GM19240 (cell line): Measurements from ENCODE around the gene CHAF1A.

Experiments used
- DNase-seq: peaks from one replicate; pipeline ENCODE4 v3.0.0; 2011; ENCODE audit warnings: low spot score; ENCODE audit not compliant: insufficient read length

CHAF1A gene

DNA sequence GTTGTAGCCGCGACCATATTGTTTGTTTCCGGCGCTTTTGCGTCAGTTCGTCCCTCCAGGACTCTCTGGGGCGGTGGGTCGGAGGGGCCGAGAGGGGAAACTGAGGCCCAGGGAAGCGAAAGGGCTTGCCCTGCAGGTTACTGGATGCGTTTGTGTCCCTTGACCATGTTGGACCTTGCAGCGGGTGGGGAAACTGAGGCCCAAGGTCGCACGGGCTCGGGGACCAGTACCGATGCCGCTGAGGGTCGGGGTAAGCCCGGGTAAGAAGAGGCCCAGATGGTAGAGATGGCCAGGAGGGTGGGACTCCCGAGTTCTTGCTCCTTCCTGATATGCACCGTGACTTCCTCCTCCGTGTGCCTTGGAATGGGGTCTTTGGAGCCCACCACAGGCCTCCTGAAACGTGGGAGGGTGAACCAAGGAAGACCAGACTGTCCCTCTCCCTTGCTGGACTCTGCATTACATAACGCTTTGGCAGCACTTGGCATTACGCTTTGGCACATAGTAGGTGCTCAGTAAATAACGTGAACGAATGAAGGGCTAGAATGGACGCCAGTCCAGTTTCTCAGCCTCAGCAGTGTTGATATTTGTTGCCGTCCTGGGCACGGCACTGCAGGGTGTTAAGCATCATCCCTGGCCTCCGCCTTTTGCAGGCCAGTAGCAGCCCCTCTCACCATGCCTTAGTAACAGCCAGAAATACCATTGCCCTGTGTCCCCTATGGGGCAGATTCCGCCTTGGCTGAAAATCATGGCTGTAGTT, 743 bp downstream of the CHAF1A start:
- no peak for DNase-seq

DNA sequence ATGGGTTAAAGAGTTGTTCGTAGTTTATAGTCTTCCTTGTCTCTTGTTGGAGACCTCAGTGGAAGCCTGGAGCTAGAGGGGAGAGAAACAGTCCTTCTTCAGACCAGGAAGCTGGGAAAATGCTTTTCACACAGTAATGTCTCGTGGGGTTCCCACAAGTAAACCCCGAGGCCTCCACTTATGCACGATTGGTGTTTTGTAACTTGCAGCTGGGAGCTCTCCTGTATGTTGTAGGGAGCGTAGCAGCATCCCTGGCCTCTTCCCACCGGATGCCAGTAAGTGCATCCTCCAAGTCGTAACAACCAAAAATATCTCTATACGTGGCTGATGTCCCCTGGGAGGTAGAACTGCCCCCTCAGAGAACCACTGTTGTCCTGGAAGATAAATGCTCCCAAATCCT, 3.5 kb downstream of the CHAF1A start:
- no peak for DNase-seq

GRCh38 chr19:4406626-4407025, 4.2 kb downstream of the CHAF1A start:
- no peak for DNase-seq

DNA sequence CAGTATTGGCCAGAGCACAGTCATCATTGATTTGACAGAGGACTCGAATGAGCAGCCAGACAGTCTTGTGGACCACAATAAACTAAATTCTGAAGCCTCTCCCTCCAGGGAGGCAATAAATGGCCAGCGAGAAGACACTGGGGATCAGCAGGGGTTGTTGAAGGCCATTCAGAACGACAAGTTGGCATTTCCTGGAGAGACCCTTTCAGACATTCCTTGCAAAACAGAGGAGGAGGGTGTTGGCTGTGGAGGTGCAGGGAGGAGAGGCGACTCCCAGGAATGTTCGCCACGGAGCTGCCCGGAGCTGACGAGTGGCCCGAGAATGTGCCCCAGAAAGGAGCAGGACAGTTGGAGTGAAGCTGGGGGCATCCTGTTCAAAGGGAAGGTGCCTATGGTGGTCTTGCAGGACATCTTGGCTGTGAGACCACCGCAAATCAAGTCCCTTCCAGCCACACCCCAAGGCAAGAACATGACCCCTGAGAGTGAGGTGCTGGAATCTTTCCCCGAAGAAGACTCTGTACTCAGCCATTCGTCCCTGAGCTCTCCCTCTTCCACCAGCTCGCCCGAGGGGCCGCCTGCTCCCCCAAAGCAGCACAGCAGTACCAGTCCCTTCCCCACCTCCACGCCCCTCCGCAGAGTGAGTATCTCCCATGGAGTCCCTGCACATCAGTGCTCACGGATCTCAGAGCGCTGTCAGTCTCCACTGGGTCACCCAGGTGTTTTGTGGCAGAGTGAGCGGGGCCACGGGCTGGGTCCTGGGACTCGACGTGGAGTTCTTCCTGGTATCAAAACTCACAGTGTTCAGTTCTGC, 6.9 kb downstream of the CHAF1A start:
- DNase-seq: no peak

GRCh38 chr19:4413588-4413987, 11.1 kb downstream of the CHAF1A start:
- DNase-seq: no peak

DNA sequence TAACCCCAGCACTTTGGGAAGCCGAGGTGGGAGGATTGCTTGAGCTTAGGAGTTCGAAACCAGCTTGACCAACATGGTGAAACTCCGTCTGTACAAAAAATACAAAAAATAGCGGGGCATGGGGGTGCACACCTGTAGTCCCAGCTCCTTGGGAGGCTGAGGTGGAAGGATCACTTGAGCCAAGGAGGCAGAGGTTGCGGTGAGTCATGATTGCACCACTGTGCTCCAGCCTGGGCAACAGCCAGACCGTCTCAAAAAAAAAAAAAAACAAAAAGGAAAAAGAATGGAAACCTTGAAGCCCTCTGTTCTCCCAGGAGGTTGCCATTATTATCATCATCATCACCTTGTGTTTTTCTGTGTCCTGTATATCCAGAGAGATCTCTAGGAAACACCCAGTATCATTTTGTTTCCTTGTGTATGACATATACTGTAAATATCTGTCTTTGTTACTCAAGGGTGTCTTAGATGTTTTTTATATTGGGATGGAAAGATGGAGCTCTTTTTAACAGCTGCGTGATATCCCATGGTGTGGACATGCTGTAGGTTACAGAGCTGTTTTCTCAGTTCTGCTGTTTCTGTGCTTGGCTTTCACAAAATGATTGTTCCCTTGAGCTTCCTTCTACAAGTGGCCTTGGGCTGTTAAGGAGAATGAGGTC, 11.8 kb downstream of the CHAF1A start:
- no peak for DNase-seq

DNA sequence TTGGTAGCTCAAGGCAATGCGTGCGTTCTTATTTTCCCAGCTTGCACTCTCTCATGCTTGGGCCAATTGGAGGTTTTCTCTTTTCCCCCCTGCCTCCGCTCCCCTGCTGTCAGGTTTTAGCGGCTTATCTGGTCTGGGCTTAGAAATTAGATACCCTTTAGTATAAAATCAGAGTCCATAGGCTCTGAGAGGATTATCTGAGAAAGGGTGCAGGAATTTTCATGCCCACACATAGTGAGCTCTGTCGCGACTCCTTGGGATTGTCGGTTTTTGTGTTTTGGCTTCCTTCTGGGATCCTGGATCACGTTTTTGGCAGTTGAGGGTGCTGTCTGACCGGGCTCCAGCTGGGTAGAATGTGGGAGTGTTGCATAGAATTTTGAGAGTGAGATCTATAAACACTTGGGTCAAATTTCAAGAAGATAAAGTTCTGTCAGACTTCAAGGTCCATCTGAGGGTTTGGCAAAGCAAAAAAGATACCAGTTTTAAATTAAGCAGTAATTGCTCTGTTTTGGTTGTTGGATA, 12.4 kb downstream of the CHAF1A start:
- DNase-seq: no peak

GRCh38 chr19:4415352-4415751, 12.9 kb downstream of the CHAF1A start:
- DNase-seq: no peak

DNA sequence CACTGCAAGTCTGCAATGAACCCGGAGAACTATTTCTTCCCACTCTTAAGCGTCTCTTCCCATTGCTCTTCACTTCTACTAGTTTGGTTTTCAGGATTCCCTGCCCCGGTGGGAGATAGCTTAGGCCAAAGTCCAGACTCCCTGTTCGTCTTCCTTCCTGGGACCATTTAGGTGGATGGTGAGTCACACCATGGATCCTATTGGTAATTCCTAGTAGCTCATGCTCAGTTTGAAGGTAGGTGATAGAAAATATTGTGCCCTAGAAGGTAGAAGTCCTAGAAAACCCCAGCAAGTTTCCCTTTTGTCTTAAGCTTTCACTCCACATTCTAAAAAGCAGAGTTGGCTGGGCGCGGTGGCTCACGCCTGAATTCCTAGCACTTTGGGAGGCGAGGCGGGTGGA, 13.8 kb downstream of the CHAF1A start:
- DNase-seq: no peak

DNA sequence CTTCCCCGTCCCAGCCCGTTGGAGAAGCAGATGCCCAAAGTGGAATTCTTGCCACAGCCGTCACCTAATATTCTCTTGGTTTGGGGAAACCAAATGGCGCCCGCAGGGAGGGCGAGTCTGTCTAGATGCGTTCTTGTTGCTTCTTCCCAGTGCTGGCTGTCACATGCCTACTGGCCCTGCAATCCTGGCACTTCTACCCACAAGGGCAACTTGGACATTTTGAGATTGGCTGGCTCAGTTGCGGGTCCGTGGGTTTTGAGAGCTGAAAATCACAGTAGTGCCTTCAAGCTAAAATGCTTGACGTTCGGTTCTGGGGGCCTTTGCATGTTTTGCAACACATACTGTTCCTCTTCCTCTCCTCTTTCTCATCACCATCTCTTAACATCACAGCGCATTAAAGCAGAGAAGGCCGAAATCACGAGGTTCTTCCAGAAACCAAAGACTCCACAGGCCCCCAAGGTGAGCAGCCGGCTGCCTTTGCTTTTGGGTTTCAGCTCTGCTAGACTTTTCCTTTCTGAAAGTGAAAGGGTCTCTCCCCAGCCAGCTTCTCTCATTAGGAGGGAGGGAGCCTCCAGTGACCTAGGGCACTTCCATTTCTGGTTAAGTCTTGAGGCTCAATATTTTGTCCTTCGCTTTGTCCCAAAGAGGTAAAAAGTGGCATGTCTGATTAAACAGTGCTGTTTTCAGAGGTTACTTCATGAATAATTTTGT, 21.1 kb downstream of the CHAF1A start:
- no peak for DNase-seq

DNA sequence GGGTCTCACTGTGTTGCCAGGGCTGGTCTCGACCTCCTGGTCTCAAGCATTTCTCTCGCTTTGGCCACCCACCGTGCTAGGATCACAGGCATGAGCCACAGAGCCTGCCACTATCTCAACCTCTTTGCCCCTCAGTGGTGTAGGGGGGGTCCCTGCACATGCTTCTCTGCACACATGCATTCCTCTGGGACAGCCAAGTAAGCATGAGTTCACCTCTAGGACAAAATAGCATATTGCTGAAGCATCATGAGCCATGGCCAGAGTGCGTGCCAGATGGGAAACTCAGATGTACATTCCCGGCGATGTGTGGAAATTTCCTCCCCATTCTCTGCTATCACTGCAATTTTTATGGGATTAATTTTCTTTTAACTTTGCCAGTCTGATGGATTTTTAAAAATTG, 23.1 kb downstream of the CHAF1A start:
- no peak for DNase-seq

DNA sequence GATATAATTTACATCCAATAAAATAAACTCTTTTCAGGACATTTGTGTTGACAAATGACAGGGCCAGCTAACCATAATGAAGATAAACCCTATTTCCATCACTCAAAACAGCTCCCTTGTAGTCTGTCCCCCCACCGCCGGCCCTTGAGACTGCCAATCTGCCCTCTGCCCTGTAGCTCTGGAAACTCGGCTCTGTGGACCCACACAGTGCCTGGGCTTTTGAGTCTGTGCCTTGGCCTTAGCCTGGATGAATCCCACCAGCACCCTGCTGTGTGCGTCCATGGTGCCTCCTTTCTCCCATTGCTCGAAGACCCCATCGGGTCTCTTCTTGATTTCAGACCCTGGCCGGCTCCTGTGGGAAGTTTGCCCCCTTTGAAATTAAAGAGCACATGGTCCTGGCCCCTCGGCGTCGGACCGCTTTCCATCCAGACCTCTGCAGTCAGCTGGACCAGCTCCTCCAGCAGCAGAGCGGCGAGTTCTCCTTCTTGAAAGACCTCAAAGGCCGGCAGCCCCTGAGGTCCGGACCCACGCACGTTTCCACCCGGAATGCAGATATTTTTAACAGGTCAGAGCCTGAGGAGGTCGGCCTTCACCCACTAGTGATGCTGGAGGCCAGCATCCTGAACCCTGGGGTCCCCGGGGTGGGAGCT, 26.0 kb downstream of the CHAF1A start:
- no peak for DNase-seq

DNA sequence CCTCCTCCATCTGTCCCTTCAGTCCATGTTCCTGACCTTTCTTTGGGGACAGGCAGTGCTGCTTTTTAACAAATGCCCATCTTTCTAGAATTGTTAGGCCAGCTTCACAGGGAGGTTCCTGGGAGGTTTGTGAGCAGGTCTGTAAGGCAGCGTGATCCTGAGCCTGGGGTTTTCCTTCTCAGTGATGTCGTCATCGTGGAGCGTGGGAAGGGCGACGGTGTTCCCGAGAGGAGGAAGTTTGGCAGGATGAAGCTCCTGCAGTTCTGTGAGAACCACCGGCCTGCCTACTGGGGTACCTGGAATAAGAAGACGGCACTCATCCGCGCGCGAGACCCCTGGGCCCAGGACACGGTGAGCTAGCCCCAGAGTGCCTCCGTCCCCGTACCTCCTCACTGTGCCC, 26.8 kb downstream of the CHAF1A start:
- no peak for DNase-seq

GRCh38 chr19:4429771-4430171, 27.3 kb downstream of the CHAF1A start:
- no peak for DNase-seq

GRCh38 chr19:4430760-4431159, 28.3 kb downstream of the CHAF1A start:
- no peak for DNase-seq

DNA sequence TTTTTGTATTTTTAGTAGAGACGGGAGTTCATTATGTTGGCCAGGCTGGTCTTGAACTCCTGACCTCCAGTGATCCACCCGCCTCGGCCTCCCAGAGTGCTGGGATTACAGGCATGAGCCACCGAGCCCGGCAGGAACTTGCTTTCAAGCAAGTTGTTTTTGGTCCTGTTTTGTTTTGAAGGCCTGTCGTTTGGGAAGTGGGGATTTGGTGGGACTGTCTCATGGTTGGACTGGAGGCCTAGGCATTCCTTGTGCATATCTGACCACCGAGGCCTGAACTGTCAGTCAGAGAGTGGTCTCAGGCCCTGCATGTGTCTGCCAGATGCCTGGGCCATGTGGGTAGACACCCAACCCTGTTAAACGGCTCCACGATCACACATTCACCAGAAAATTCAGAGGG, 28.9 kb downstream of the CHAF1A start:
- no peak for DNase-seq

DNA sequence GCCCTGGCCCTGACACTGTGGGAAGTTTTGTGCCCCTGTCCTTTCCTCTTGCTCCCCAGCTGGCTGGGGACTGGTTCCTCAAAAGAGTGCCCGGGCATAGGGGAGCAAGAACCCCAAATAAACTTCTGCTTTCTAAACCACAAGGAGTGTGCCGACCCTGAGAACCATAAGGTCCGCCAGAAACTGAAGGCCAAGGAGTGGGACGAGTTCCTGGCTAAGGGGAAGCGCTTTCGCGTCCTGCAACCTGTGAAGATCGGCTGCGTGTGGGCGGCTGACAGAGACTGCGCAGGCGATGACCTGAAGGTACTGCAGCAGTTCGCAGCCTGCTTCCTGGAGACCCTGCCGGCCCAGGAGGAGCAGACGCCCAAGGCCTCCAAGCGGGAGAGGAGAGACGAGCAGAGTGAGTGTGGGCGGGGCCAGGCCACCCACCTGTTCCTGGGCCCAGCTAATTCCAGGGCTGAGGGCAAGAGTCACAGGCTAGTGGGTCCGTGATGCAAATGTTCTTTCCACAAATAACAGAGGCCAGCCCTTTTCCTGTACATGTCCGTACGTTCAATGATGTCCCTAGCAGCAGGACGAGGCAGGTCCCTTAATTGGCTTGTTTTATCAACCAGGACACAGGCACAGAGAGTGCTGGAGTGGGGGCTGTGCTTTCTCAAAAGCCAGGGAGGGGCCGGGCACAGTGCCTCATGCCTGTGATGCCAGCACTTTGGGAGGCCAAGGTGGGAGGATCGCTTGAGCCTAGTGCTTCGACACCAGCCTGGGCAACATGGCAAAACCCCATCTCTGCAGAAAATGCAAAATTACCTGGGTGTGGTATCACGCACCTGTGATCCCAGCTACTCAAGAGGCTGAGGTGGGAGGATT, 29.6 kb downstream of the CHAF1A start:
- peak; percentile 31 for DNase-seq

DNA sequence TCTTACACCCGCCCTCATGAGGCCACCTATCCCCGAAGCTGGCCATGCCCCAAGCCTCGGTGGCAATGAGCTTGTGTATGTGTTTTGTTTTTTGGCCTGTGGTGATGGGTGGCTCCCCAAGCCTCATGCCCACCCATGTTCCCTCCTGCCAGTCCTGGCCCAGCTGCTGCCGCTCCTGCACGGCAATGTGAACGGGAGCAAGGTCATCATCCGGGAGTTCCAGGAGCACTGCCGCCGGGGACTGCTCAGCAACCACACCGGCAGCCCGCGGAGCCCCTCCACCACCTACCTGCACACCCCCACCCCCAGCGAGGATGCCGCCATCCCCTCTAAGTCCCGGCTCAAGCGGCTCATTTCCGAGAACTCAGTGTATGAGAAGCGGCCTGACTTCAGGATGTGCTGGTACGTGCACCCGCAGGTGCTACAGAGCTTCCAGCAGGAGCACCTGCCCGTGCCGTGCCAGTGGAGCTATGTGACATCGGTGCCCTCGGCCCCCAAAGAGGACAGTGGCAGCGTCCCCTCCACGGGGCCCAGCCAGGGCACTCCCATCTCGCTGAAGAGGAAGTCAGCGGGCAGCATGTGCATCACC, 30.6 kb downstream of the CHAF1A start:
- DNase-seq: no peak

GRCh38 chr19:4434391-4434790, 32.0 kb downstream of the CHAF1A start:
- no peak for DNase-seq

GRCh38 chr19:4436231-4436630, 33.8 kb downstream of the CHAF1A start:
- DNase-seq: no peak
